ENCODE results near the gene GSTK1.

The GSTK1 gene

GRCh38 chr7:143316492-143316891 lies 53.3 kb downstream of the GSTK1 start:
- no peaks in the 10 kb centered on the region for H3K36me3 ChIP-seq (ENCODE audit: insufficient read depth, low read length)
- H2AFZ ChIP-seq (ENCODE audit: low read length, unreplicated experiment), result no peak overlapping the region

GRCh38 chr7:143318661-143319060 lies 55.4 kb downstream of the GSTK1 start:
- no peak overlapping the region for H3K4me3 ChIP-seq (ENCODE audit: low read depth, low read length)
- H3K79me2 ChIP-seq (ENCODE audit: control insufficient read depth, insufficient read depth, low read length, unreplicated experiment), result no peaks in the 10 kb centered on the region
- H3K36me3 ChIP-seq (ENCODE audit: insufficient read depth, low read length), result no peaks in the 10 kb centered on the region
- no peaks in the 10 kb centered on the region for H3K27me3 ChIP-seq (ENCODE audit: insufficient read depth, low read length)
- peak overlapping the region; percentile 62; the same call in 1 of the 2 replicates for H3K27ac ChIP-seq (ENCODE audit: low read depth, low read length)
- H2AFZ ChIP-seq (ENCODE audit: low read length, unreplicated experiment), result no peak overlapping the region
- H3K4me1 ChIP-seq (ENCODE audit: control insufficient read depth, insufficient read depth, low read length, unreplicated experiment), result peaks cover 12% of the 10 kb centered on the region

More at GRCh38 chr7:143316492-143316891, 53.3 kb downstream of the GSTK1 start:
- no peak overlapping the region for H3K4me3 ChIP-seq (ENCODE audit: low read depth, low read length)
- H3K4me1 ChIP-seq (ENCODE audit: control insufficient read depth, insufficient read depth, low read length, unreplicated experiment), result peaks cover 12% of the 10 kb centered on the region
- no peak overlapping the region for H3K27ac ChIP-seq (ENCODE audit: low read depth, low read length)
- H3K79me2 ChIP-seq (ENCODE audit: control insufficient read depth, insufficient read depth, low read length, unreplicated experiment), result no peaks in the 10 kb centered on the region
- H3K27me3 ChIP-seq (ENCODE audit: insufficient read depth, low read length), result no peaks in the 10 kb centered on the region

Measured in ACC112 (cell line).